Right renal cortex interstitium (tissue), 3 donors: ENCODE measurements around the gene DEFB112. TPM values are rescaled to one million over a fixed set of nuclear protein-coding genes. Genes with fewer than 3 reads are reported as not detected.

Experiments
- DNase-seq, 3 donors: peaks; one replicate each; pipeline ENCODE4 v3.0.0-alpha.2; 2013; ENCODE audit warnings: low read depth in 3 of 3, low spot score in 2 of 3
- polyA plus RNA-seq, 3 donors: library from polyadenylated mRNA; unstranded; fragments of 120-200 nt; gene quantifications; one replicate each; pipeline ENCODE4 v1.2.1, GENCODE V29; 2013; ENCODE audit not compliant: insufficient read length in 3 of 3

Gene DEFB112, protein sequence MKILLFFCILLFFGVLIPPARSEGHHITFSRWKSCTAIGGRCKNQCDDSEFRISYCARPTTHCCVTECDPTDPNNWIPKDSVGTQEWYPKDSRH
- polyA plus RNA-seq, result not detected

DNA sequence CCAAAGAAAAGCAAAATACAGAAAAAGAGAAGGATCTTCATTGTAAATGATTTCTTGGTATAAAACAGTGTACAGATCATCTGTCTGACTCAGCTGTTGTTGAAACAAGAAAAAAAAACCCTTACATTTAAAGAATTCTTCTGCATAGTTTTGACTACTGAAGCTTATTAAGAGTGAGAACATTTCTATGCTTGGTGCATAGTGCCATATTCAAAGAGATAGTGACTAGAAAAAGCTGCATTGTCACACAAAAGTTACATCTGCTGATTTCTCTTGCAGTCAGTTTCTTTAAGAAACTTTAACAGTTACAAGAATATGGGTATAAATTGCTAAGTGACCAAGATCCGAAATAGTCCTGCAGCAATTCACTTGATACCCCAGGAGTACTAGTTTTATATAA lies at the start of gene DEFB112:
Gene DEFB112, minus strand, starts transcription at position 101 of the 400 bp plus-strand sequence. Its CDS starts 60 bp downstream, at position 41.
- DNase-seq, result no peak

DNA sequence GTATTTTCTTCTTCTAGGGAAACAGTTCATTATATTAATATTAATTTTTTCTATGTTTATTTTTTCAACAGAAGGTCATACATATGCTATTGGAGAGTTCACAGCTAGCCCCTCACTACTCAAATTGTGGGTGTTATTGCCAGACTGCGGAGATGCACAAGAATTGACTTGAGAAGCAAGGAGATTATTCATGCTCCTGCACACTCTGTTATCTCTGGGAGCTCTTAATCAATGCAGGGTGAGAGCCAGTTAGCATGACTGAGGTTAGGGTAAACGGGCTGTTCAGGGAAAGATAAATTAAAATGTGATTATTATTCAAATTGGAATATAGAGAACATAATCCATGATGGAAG lies 48.9 kb upstream of the DEFB112 start:
- no peak for DNase-seq

DNA sequence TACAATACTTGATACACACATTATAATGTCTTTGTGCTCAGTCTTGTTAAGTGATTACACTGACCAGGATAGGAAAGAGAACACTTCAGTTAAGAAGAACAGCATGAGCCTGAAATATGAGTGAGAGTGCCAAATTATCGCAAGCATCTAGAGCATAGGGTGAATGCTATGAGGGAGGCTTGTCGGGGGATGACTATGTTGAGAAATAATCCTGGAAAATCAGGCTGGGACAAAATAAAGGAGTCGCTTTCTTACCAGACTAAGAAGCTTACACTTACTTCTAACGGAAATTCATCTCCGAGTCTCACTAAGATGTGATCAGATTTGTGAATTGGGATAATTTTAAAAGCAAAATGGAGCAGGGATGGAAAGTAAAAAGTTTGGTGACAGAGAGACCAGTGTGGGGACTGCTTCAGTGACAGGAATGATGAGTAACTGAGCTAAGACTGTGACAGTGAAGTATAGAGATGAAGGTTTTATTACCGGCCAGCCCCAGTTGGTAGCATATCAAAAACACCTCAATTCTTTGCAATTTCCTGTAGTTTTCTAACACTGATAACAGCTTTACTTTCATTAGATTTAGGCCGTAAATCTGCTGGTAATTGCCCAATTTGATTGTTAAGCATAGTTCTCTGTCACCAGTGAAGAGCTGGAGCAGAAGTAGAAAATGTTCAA lies 48.4 kb upstream of the DEFB112 start:
- no peak for DNase-seq

DNA sequence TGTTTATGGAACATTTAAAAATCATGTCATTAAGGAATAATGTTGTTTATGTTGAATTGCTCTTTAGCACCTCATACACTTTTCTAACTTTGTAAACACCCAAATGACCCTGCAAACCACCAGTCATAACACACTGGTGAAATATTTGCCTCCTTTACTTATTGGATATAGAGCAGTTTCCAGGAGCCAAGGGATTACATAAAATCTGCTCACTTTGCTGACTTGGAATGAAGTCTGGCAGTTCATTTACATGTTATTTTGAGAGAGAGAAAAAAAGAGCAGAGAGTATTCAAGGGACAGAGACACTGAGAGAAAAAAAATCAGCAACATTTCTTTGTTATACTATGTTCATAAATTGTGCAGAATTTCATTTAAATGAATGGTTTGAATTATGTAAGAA lies 46.6 kb upstream of the DEFB112 start:
- DNase-seq, result no peak

DNA sequence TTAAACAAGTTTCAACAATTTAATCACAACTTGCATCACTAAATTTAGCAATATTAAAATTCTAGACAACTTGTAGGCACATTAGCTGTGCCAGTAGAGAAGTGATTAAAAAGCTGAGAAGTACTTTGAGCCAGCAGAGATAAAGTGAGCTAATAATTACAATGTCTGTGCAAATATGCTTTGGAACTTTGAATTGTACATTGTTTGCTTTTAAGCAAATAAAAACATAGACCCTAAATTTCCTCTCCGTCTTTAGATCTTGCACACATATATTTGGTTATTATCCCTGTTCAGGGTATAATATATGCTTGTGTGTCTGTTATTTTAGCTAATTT lies 44.2 kb upstream of the DEFB112 start:
- DNase-seq, result no peak

DNA sequence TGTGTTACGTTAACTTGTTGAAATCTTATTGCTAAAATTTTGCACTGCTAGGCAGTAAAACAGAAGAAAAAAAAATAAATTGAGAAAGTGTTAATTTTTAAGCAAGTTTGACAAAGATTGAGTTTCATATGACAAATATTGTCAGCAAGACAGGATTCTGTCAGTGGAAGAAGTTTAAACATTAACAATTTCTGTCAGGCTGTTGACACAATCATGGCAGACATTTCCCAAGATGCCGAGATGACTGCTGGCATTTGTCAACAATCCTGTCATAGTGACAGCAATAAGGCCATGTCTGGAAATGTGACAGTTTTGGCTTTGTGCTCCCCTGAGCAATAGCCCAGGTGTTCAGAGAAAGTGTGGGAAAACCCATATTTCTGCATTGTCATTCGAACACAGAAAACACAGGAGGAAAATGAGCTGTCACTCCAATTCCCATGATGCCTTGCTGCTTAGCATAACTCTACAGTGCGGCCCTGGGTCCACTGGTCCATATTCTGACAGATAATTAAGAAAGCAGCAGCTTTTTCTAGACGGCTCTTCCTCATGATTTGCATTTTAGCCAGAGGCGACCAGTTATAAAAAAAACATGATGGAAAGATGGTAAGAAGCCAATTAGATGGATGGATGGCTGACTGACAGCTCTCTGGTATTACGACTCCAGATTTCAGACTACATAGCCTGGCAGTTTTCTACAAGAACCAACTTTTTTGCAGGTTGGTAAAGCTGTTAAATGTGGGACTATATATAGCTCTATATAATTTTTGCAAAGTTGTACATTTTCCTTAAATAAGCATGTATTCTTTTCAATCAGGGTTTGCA lies 43.6 kb upstream of the DEFB112 start:
- DNase-seq, result no peak

DNA sequence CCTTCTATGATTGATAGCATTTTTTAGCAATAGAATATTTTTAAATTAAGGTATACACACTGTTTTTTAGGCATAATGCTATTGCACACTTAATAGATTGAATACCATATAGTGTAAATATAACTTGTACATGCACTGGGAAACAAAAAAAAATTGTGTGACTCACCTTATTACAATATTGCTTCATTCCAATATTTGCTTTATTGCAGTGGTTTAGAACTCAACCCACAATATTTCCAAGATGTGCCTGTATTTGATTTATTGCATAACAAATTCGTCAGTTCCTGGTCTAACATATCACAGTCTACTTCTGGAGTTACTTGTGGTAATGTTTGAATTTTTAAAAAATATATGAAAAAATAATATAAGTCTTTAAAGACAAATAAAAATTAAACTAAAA lies 41.9 kb upstream of the DEFB112 start:
- DNase-seq, result no peak

DNA sequence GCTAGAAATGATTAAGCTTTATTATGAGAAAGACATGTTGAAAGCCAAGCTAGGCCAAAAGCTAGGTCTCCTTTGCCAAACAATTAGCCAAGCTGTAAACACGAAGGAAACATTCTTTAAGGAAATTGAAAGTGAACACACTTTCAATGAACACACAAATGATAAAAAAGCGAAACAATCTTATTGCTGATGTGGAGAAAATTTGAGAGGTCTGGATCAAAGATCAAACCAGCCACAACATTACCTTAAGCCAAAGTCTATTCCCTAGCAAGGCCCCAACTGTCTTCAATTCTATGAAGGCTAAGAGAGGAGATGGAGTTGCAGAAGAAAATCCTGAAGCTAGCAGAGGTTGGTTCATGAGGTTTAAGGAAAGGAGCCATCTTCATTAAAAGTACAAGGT lies 40.2 kb upstream of the DEFB112 start:
- DNase-seq, result no peak

DNA sequence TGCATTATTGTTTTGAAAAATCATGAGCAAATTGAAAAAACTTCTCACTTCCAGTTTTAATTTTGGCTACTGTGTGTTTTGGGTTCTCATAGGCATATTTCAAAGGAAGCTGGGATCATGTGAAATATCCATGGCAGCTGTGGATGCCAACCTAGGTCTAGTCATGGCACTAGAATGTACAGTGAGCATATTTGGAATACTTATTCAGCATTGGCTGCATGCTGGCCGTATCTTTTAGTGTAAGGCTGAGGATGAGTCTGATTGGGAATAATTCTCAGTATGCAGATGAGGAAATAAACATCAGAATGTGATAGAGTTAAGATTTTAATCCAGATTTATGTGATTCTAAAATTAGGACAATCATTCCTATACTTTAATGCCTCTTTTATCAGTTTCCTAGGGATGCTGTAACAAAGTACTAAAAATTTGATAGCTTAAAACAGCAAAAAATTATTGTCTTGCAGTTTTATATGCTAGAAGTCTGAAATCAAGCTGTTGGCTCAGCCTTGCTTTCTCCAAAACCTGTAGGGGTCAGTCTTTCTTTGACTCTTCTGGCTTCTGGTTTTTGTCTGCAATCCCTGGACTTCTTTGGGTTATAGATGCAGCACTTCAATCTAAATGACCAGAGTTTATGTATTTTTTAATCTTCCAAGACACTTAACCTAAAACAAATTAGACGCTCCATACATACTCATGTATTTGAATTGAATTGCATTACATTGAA lies 37.7 kb upstream of the DEFB112 start:
- DNase-seq, result no peak

DNA sequence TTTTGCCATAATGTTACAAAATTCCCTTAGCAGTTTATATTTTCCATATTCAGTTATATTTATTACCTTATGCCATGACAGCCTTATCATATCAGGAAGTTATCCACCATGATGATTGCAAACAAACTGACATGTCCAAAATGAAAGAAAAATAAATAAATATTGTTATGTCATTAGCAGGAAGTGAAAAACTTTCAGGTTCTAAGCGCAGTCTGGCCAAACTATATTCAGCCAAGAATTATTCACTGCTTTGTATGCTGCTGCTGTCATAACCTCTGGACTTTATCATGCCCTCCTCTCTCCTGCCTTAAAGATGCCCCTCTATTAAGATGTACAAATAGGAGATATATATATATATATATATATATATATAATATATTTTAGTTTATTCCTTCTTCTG lies 27.7 kb upstream of the DEFB112 start:
- no peak for DNase-seq

DNA sequence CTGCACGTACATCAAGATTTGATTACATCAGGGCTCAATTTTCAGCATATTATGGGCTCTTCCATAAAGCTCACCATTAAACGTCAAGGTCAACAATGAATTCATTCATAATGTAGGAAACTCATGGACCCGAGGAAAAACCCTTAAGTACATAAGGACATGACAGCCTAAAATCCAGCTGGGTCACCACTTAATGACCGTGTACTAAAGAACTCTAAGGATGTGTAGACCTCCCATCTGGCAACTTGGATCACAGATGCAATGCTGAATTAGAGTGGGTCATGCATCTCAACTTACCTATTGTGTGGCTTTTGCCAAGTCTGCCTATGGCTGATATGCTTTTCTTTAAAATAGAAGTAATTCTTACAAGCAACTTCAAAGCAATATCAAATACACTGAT lies 26.7 kb upstream of the DEFB112 start:
- no peak for DNase-seq

DNA sequence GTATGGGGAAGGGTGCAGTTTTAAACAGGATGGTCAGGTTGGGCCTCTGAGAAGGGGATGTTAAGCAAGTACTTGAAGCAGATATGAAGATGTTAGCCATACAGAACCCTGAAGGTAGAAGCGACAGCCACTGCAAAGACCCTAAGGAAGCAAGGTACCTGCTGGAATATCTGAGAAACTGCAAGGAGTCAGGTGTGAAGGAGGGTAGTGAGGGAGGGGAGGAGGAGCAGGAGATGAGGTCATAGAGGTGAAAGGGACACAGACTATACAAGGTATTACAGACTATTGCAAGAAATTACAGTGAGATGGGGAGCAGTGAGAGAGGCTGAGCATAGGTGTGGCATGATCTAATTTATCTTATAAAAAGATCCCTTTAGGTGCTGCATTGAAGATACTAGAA lies 22.2 kb upstream of the DEFB112 start:
- DNase-seq, result no peak

DNA sequence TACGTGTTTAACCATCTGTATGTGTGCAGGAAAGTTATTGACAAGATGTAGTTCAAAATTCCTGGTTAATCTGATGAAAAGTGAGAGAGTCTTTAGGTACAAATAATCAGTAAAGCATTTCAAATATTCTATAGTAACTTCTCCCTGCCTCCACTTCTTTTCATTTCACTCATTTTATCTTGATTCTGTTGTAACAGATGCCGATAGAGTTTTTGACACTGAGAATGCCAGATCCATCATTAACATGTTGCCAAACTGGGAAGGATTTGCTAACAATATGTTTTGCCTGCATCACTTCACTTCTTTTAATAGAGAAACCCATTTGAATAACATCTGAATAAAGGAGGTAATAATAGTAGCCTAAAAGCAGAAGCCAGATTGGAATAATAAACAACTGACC lies 20.4 kb upstream of the DEFB112 start:
- DNase-seq, result no peak

DNA sequence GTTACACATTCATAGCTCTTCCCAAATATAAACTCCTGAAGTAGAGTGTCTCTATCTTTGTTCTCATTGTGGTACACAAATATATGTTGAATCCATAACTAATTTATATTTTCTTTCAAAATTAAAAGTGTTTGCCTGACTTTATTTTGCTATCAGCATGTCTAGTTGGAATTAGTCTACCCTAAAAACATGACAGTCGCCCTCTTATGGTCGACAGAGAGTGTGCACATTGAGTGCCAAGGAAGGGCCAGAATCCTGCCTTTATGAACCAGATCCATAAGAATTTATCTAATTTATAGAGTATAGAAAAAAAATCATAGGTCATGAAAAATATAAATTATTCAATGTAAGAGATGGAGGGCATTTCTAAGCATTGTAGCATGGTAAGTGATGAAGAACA lies 12.3 kb upstream of the DEFB112 start:
- DNase-seq, result no peak

DNA sequence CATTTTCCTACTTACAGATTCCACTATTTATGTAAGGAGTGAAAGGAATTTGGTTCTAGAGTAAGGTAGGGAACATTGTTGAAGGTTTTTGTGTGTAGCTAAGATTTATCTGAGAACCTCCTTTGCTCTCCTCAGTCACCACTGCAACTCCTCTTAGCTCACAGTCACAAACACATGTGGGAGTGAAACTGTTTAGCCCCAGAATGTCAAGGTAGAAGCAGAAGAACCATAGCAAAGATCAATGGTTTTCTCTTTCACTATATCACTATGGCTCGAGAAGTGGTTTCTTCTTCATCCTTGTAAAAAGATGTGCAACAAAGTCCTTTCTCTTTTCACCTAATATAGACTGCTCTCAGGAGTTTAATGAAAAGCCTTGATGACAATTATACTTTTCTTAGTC lies 6.5 kb upstream of the DEFB112 start:
- no peak for DNase-seq

DNA sequence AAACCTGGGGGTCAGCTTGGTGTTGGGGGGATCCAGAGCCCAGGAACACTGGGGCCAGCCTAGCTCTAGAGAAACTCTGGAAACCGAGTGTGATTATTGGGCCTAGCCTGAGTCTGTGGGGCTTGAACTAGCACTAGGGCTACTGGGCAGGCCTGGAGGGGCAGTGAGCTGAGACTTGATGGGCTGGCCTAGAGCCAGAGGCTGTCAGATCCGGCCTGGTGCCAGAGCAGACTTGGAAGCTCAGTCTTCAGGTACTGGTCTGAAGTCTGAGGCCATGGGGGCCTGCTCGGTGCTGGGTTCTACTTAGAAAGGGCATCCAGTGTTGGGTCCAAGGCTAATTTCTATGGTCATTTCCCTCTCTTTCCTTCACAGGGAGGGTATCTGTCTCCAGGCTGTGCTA lies 2.7 kb downstream of the DEFB112 start:
- DNase-seq, result no peak

DNA sequence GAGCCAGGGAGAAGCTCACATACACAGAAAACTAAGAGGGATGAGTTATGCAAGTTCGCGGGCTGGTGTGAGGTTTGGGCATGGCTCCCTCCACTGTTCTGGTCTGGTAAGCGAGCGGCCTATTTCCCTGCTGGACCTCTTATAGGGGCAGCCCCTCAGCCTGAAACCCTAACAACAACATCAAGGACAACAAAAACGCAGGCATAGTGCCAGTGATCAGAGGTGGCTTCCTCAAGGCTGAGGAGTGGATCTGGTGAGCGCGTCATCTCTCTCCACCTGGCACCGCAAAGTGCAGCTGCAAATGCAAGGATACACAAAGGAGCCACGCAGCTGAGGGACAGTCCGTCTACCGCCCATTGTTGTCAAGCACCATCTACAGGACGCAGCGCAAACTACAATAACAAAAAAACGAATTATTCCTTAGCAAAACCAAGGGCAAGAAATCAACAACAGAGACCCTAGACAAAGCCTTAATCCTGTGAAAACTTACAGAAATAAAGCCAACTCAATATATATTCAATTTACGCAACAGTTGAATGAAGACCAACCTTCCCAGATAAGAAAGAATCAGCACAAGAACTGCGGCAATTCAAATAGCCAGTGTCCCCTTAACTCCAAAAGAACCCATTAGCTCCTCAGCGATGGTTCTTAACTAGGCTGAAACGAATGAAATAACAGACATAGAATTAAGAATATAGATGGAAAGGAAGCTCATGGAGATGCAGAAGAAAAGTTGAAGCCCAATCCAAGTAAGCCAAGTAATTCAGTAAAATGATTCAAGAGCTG lies 18.8 kb downstream of the DEFB112 start:
- no peak for DNase-seq

DNA sequence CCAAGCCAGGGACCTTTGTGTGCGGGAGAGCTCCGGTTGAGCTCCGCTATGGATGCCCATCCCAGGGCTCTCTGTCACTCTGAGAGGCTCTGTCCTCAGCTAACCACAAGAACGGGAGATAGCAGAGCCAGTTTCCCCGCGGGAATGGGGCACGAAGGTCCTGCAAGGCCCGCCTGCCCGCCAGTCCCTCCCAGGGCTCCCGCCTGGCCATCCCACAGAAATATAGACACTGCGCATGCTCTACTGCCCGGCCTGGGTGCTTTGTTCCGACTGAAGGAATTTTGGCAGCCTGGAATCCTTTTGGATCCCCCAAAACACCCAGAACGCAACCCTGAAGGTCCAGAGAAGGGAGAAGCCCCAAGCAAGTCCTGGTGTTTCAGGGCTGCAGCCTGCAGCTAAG lies 19.4 kb downstream of the DEFB112 start:
- no peak for DNase-seq

DNA sequence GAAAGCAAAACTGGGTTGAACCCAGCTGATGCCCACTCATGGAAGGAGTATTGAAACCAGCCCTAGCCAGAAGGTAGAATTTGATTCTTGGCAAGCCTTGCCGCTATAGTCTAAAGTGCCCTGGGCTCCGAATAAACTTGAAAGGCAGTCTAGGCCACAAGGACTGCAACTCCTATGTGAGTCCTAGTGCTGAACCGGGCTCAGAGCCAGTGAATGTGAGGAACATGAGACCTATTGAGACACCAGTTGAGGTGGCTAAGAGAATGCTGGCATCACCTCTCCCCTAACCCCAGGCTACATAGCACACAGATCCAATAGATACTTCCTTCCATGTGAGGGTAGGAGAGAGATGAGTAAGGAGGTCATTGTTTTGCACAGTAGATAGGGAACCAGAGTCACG lies 24.5 kb downstream of the DEFB112 start:
- DNase-seq, result no peak

DNA sequence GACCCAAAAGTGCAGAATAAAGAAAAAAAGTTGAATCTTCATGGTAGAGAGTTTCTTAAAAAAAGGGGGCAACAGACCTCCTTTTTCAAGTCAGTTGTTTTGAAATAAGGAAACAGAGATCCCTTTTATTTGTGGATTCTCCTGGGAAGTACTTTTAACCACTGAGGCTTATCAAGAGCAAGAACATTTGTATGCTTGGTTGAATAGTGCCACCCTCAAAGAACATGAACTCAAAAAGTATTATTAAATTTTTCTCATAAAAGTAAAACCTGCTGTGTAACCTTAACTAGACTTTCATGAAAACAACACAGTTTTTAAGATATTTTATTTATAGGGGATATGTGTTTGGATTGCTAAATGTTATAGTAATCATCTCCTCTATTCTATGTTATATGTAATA lies 27.8 kb downstream of the DEFB112 start, which contains the start of gene DEFB110:
Gene DEFB110, minus strand, starts transcription at position 101 of the 400 bp plus-strand sequence. Its CDS starts 59 bp downstream, at position 42.
- no peak for DNase-seq

DNA sequence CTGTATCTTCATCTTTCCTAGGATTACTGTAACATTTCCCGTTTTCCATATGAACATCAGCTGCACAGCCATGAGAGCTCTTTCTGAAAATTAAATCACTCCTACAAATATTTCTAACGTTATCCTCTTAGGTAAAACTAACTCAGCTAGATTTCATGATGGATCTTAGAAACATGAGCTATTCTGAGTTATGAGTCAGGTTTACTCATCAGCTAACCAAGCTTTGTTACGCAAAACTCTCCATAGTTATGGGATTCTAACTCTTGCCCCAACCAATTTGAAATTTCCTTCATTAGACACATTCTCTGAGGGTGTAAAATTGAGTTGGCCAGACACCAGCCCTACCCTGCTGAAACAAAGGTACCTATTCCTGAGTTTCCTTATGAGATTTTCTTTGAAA lies 41.9 kb downstream of the DEFB112 start:
- no peak for DNase-seq
